NCI-H2171 (cell line): ENCODE results near the gene SLC25A22.

ENCODE experiments used
- DNase-seq: peaks from one replicate; lab custom pipeline; 2025; lab: John Stamatoyannopoulos, UW

SLC25A22 gene

GRCh38 chr11:788953-789940 is 8.8 kb downstream of the SLC25A22 start:
- DNase-seq, result no peak

GRCh38 chr11:788009-788640 is 10.0 kb downstream of the SLC25A22 start:
- no peak for DNase-seq

- no peak for DNase-seq
Observed at GRCh38 chr11:787084-787675, 10.9 kb downstream of the SLC25A22 start.

GRCh38 chr11:786235-787083 is 11.6 kb downstream of the SLC25A22 start:
- no peak for DNase-seq

- DNase-seq, result peak; percentile 80
Observed at GRCh38 chr11:783581-784015, 14.5 kb downstream of the SLC25A22 start.

GRCh38 chr11:782264-783174 is 15.6 kb downstream of the SLC25A22 start:
- no peak for DNase-seq

- DNase-seq, result no peak
Observed at GRCh38 chr11:779955-780532, 18.0 kb downstream of the SLC25A22 start.

GRCh38 chr11:778976-779954 is 18.8 kb downstream of the SLC25A22 start:
- DNase-seq, result no peak

- DNase-seq, result peak; percentile 45
Observed at GRCh38 chr11:777288-778255, 20.5 kb downstream of the SLC25A22 start, which contains the start of gene GATD1. GATD1 (minus strand) TSS chr11:777487; CDS start chr11:777462, 25 bp downstream.

GRCh38 chr11:776561-777287 is 21.4 kb downstream of the SLC25A22 start:
- DNase-seq, result no peak

GRCh38 chr11:776263-776560 is 21.9 kb downstream of the SLC25A22 start:
- no peak for DNase-seq

- DNase-seq, result no peak
Observed at GRCh38 chr11:774873-775592, 23.0 kb downstream of the SLC25A22 start.

- no peak for DNase-seq
Observed at GRCh38 chr11:773830-774229, 24.3 kb downstream of the SLC25A22 start.

GRCh38 chr11:773425-773824 is 24.7 kb downstream of the SLC25A22 start:
- no peak for DNase-seq

GRCh38 chr11:772429-773390 is 25.4 kb downstream of the SLC25A22 start:
- no peak for DNase-seq
